ENCODE results near the gene HIPK2. TPM values are rescaled to one million over a fixed set of nuclear protein-coding genes. Genes with fewer than 3 reads are reported as not detected.

HIPK2 gene
- total RNA-seq, 1 donor from 2014 or later: 29.4 TPM

DNA sequence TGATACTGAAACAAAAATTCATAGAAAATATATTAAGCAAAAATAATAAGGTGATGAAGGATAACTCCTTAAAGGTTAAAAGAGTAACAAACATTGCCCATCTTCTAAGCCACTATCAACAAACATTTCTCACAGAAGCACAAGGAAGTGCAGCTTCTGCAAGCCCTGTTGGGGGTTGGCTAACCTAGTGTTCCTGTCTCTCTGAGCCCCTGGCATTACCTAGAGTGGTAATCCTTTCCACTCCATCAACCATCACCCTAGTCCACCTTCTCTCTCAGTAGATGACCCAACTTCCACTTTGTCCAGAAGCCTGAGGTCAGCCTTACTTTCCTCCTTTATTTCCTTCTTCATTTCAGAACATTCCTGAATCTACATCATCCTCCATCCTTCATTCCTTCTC is 59.7 kb downstream of the HIPK2 start:
- intact Hi-C loops (cut with micrococcal nuclease): no loop called here

DNA sequence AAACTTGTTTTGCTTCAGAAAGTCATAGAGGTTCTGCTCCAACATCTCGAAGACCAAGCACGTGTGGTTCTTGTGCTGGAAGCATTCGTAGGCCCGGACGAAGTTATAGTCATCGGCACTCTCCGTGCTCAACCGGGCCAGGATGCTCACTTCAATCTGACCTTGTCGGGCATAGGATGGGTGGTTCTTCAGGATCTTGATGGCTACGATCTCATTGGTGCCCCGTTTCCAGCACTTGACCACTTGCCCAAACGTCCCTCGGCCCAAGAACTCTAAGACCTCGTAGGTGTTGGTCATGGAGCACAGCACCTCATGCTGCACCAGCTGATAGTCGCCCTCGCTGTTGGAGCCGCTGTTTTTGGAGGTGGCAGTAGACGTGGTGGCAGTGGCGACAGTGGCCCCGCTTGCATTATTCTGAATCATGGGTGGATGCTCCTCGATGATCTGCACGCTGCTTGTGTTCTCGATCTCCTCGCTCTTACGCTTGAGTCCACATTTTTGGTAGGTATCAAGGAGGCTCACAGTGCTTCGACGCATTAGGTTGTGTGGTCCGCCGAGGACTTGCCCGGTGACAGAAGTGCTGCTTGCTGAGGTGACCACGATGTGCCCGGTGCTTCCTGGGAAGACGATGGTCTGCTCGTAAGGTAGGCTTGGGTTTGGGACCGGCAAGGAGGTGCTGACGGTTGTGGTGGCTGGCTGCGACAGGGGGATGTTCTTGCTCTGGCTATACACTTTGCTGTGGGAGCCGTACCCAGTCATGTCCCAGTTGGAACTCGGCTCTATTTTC is 61.4 kb downstream of the HIPK2 start:
- intact Hi-C loops (cut with micrococcal nuclease): no loop called here

DNA sequence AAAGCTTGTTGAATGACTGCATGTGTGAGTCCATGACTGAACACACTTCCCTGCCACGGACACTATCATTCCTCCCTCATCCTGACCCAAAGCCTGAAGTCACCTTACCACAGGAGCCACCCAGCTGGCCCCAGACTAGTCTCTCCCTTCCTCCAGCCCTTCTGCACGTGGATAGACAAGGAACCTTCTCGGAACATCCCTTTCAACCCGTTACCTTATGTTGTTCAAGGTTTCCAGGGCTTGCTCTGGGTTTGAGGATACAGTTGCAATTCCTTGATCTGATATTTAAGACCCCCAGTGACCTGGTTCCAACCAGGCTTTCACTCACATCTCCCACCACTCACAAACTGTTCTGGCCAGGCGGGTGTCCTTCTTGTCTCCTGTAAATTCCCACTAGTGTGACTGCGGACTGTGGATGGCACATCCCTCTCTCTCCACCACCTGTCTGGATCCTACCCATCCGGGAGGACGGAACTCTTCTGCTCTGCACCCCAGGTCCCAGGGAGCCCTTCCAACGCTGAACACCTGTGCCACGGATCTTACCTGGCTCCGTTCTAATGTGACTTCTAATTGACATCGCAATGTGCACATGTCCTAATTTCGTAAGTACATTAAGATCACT is 62.5 kb downstream of the HIPK2 start:
- intact Hi-C loops (cut with micrococcal nuclease): no loop called here

DNA sequence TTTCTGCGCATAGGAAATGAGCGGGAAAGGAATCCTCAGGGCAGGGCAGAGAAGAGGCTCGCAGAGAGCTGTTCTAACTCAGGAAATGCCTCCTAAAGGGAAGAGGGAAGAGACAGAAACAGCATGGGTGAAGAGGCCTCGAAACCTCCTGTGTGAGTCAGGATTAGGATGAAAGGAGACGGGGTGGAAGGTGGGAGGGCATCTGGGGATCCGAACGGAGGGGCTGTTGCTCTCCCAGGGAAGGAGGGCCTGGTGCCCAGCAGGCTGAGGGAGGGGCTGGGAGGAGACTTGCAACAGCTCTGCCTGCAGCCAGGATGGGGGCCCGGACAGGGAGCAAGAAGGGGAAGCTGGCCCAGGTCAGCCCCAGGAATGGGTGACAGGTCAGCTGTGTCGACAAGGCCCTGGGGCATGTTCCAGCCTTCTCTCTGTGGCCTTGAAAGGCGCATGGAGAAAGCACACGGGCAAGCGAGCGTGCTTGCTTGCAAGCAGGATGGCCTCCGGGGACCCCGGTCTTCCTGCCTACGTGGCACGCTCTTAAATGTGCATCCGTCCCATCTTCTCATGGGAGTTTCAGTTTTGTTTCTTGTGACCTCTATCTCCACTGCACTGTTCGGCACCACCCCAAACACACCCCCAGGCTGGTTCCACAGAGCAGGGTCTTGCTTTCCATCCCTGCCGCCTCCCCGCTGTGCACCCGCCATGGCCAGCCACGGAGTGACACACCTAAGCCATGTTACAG is 63.5 kb downstream of the HIPK2 start:
- intact Hi-C loops (cut with micrococcal nuclease): no loop called here

DNA sequence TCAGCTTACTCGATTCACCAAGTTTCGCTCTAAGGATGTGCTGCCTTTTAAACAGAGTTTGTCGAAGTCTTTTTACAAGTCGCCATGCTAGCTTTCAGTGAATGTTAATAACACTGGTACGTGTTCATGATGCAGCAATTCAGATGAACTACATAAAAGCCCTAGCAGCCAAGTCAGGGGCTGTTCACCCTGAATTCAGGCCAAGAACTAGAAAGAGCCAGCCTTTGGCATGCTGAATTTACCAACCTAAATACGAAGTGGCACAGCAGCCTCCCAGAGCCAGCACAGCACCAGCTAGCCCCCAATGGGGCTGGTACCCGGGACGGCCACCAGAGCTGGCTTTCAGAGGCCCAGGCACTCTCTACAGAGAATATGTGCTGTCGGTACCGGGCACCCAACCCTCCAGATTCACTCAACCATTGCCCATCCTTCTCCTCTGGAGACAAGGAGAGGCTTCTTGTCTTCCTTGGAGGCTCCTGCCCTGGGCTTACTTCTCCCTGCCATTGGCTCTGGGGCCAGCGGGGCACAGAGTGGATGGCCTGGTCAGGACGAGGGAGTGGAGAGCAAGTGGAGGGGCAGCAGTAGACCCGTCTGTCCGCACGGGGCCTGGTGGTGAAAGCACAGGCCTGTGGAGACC is 64.2 kb downstream of the HIPK2 start:
- intact Hi-C loops (cut with micrococcal nuclease): no loop called here

DNA sequence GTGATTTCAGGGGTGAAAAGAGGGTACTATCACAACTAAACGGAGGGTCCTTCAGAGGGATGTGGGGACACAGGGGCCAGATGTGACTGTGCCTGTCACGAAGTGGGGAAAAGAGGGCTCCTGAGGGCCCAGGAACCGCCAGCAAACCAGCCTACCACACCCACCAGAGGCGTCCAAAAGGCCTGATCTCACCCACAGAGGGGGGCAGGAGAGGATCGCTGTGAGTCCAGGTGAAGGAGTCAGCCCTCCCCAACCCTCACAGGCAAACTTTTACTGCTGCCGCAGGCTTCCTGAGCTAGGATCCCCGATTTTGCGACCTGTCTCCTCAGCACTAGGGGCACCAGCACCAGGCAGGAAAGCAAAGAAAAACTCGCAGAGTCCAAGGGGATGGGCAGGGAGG is 64.7 kb downstream of the HIPK2 start:
- intact Hi-C loops (cut with micrococcal nuclease): no loop called here

DNA sequence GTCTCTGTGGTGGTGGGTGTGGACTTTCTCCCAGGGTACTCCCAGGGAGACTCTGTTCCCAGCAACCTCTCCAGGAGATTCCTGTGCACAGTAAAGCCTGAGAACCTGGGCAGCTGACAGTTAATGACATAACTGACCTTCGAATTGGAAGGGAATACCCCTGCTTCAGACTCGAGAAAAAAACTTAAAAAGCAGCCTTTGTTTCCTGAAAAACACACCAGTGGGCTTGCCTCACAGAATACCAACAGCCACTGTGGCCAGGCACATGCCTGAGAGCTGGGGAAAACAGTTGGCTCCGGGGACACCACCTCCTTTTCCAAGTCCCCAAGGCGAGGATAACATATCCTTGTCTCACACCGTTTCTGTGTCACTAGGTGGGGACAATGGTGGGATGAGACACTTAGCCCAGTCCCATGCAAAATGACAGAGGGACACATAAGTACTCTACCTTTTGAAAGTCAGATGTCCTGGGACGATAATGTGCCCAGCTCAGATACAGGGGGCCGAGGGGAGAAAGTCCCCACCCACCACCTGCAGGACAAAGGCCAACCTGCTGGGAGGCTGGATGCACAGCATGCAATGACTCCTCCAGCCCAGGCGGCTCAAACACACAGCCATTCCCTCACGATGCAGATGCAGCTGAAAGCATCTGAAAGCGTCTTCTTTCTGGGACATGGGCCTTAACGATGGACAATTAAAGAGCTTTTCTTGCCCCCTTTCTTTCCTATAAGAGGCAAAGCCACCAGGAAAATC is 65.6 kb downstream of the HIPK2 start:
- intact Hi-C loops (cut with micrococcal nuclease): no loop called here

GRCh38 chr7:139710036-139710435 is 67.8 kb downstream of the HIPK2 start:
- intact Hi-C loops (cut with micrococcal nuclease): no loop called here

GRCh38 chr7:139709485-139709884 is 68.3 kb downstream of the HIPK2 start:
- intact Hi-C loops (cut with micrococcal nuclease): no loop called here

DNA sequence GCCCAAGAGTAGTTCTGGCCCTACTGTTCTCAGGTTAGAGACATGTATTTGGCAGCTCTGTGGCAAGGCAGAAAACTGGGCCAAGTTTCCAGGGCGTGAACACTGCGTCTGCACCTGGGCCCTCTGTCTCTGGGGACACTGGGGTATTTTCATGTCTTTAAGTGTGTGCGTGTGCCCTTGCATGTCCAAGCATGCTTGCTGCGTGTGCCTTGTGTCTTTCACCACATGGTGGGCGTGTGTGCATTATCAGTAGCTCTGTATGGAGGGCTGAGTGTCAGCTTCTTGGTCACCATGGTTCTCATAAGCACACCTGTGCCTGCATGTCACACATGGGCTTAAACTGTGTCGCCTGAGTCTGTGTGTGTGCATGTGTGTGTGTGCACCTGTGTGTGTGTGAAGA is 69.3 kb downstream of the HIPK2 start:
- intact Hi-C loops (cut with micrococcal nuclease): no loop called here

DNA sequence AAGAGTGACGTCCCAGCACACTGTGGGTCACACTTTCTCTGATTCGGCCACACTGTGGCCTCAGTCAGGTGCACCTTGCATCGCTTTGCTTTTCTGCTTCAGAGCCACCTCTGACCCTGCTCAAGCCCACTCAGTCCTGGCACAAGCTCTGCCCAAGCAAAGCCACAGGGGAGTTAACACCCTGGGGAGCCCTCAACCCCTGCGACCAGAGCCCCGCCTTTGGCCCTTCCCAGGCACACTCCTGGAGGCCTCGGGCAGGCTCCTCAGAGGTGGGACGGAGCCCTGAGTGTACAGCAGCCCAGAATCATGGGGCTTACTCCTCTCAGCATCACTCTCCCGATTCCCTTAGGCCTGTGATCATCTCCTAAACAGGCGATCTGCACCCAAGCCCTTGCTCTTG is 71.0 kb downstream of the HIPK2 start:
- intact Hi-C loops (cut with micrococcal nuclease): no loop called here

DNA sequence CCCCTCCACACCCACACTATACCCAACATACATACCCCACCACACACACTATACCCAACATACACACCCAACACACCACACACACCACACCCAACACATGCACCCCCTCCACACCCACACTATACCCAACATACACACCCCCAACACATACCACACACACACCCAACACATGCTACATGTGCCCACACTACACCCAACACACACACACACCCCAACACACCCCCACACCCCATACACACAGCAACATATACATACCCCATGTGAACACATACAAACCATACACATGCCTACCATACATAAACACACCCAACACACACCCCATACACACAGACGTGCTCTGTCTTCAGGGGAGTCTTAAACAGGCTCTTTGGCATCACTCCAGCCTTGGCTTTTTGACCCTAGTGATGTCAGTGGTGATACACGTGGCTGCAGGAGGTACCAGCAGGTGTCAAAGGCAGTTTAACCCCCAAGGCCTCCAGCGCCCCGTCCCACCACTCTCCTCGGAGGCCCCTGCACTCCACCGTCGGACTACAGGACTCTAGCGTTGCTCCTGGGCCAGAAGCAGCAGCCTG is 73.4 kb downstream of the HIPK2 start:
- intact Hi-C loops (cut with micrococcal nuclease): no loop called here

GRCh38 chr7:139703487-139704307 is 74.1 kb downstream of the HIPK2 start:
- intact Hi-C loops (cut with micrococcal nuclease): no loop called here

DNA sequence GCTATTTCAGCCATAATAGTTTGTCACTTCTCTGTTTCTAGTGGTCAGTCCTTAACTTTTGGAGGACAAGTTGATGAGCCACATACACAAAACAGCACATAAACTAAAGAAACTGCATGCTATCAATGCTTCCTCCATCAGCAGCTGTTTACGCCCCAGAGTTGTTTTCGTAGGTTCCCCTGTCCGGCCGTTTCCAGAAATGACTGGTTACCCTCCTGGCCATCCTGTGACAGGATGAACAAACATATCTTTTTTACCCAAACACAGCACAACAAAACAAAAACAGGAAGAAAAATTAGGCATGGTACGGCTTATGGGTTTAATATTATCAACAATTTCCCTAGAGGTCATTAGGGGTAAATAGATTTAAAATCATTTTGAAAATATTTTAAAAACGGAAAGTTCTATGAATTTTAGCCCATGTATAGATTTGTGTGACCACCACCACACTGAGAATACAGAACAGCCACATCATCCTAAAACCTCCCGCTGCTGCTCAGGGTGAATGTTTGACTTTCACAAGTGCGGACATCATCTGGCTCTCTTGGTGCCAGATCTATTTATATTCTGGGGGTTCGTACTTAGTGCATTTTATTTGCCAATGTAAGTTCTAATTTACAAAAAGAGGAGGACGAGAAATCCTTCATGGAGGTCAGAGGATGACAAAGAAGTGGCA is 74.8 kb downstream of the HIPK2 start:
- intact Hi-C loops (cut with micrococcal nuclease): no loop called here

- intact Hi-C loops (cut with micrococcal nuclease): no loop called here
Measured at GRCh38 chr7:139702313-139702731, 75.5 kb downstream of the HIPK2 start.

GRCh38 chr7:139701908-139702307 is 75.9 kb downstream of the HIPK2 start:
- intact Hi-C loops (cut with micrococcal nuclease): no loop called here

GRCh38 chr7:139700505-139701235 is 77.1 kb downstream of the HIPK2 start:
- intact Hi-C loops (cut with micrococcal nuclease): loop anchor here (1.0 kb wide), 1 partner anchor 18 kb away; no protein-coding TSS in a partner anchor
